Measurements from ENCODE around the gene SLC2A13.
"Not testable (repeated sequence)": the region's sequence is repeated elsewhere in the genome, so short reads cannot be mapped to it uniquely, and the experiment has no call there.

SLC2A13 gene

DNA sequence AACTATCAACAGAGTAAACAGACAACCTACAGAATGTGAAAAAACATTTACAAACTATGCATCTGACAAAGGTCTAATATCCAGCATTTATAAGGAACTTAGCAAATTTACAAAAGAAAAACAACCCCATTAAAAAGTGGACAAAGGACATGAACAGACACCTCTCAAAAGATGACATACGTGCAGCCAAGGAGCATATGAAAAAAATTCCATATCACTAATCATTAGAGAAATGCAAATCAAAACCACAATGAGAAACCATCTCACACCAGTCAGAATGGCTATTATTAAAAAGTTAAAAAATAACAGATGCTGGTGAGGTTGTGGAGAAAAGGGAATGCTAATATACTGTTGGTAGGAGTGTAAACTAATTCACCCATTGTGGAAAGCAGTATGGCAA lies 257.7 kb downstream of the SLC2A13 start:
- not testable (repeated sequence) for DNase-seq

DNA sequence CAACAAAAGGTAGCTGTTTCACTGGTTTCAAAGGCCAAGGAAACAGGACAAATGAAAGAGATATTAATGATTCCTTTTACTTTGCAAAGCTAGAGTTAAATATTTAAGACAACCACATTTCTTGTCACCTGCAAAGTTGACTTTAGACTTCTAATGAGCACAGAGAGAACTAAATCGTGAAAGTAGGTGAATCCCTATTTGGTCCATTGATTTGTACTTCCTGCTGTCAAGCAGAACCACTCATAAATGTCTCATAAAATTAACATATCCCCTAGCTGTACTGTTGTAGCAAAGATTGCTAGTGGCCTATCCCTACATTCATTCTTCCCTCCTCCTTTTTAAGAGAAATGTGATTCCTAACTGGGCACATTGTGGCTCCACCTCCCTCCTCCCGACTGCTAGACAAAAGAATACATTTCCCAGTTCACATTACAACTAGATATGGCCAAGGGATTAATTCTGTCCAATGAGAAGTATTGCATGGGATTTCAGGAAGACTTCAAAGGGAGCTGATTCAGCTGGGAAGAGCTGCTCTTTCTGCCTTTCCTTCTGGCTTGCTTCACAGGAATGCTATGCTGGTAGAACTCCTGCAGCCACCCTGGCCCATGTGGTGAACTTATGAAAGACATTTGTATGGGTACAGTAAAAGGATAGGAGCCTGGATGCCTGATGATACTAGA lies 258.8 kb downstream of the SLC2A13 start:
- no peak for DNase-seq

- DNase-seq, result no peak
Measured at GRCh38 chr12:39846304-39846703, 259.6 kb downstream of the SLC2A13 start.

DNA sequence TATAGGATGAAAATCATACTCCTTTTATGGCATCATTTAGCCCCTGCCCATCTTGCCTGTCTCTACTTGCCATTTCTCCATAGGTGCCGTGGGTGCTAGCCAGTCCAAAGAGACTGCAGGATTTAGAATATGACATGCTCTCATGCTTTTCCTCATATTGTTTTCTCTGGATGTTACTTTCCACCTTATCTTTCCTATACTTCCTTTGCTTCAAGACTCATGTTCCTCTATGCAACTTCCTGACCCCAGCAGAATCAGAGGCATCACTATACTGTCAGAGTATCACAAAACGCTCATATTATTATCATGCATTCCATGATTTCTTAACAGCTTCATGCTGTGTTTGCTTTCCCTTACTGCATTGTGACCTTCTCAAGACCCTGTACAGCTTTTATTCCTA lies 265.5 kb downstream of the SLC2A13 start:
- no peak for DNase-seq

DNA sequence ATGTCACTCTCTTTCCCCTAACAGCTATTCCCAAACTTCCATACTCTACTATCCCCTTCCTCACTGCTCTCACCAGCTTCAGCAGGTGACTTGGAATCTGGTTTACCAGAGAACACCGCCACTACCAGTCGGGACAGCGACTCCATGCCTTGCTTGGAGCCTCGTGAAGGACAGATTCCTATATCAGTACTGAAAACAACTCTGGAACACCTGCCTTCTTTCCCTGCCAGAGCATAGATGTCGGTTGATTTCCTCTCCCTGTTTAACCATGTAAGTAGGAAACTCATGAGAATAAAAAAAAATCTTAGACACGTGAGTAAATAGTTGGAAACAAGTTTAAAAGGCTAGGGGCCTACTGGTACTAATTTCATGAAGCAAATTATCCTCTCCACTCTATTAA lies 266.8 kb downstream of the SLC2A13 start:
- no peak for DNase-seq

DNA sequence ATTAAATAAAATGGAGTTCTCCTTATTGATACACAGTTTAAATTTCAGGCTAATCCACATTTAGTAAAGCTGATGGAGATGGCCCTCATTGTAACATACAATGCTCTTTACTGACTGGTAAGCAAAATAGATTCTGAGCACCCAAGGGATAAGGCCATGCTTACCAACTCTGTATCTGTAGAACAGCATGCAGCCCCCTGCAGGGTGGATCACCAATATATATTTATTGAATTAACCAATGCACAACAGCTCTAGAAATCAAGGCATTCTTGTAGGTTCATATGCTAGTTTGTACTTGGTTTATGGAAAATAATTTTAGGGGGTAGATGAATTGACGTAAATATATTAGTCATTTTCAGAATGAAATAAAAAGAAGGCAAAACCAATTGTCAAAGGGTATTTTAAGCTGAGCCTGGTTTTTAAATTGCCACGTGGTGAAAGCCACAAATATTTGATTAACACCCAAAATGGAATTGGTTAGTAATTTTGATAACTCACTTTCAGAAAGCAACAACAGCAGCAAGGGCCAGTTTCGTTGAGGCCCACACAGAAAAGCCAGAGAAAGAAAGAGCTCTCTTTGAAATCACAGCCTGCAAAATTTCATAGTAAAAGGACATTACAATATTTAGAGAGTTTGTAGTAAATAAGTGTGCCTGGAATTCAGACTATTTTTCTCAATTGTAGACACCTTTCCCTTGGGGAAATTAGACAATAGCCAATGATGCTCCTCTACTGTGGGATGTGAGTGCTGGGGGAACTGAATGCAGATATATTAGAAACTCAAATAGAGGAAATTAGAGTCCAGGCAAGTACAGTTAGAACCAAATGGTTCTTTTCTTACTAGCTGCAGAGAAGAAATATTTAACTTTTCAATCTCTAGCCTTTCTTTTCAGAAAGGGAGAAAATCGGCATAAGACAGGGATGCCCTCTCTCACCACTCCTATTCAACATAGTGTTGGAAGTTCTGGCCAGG lies 270.1 kb downstream of the SLC2A13 start:
- no peak for DNase-seq

DNA sequence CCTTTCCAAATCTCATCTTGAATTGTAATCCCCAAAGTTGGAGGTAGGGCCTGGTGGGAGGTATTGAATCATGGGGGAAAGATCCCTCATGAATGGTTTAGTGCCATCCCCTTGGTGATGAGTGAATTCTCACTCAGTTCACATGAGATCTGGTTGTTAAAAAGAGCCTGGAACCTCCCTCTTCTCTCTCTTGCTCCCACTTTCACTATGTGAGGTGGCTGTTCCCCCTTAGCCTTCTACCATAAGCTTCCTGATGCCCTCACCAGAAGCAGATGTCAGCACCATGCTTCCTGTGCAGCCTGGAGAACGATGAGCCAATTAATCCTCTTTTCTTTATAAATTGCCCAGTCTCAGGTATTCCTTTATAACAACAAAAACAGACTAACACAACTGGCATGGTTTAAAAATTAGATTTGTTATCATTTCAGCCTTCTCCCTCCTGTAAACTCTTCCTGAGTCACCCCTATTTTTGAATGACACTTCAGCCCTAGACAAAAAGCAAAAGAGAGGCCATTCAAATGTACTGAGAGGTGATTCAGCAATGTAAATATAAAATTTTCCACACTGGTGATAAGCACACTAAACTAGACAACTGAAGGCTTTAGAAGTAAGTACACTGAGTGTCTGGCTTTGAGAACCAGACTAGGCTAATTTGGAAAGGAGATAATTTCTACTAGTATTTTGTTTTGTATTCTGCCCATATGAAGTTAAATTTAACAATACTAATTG lies 274.1 kb downstream of the SLC2A13 start:
- no peak for DNase-seq

- no peak for DNase-seq
Measured at GRCh38 chr12:39830852-39831520, 274.9 kb downstream of the SLC2A13 start.

DNA sequence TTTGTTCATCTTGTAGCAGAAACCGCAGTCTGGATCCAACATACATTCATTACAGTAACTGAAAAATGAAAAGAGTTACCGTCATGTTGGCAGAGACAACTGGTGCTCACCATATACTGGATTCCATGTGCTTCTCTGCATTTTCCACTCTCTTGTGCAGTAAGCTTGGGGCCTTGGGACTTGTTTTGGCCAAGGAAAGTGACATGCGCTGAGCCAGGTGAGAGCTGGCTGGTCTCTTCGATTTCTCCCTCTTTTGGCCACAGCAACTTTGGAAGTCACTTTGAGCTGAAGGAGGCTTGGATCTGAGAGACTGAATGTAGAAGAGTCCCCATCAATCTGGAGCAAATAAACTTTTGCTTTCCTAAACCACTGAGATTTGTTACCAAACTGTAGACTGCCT lies 275.7 kb downstream of the SLC2A13 start:
- no peak for DNase-seq

DNA sequence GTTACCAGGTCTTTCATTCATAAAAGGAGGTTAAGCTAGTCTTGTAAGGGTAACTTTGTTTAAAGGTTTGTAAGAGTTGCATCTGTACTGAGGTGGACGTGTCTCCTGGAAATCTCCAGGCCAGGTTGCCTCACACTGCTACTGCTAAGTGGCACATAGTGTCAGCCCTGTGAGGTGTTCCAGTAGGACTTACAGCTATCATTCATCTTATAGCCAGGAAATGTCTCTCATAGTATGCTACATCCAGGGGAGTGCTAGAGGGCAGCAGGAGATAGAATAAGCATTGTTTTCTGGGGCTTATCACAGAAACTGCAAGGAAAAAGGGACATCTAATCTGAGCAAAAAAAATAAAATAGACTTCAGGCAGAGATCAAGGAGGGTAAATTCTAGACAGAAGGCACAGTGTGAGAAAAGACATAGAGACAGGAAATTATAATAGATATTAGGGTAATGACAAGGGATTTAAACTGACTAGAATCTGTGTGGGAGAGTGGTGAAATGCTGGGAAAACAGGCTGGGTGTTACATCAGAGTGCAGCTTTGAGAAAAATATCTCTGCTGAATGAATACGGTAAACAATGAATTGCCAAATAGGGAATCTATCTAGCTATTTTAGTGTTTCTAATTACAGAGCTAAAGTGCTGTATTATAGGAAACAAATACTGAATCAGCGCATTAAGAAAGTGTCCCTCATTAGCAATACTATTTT lies 281.2 kb downstream of the SLC2A13 start:
- DNase-seq, result no peak

GRCh38 chr12:39816671-39817185 lies 289.2 kb downstream of the SLC2A13 start:
- no peak for DNase-seq

DNA sequence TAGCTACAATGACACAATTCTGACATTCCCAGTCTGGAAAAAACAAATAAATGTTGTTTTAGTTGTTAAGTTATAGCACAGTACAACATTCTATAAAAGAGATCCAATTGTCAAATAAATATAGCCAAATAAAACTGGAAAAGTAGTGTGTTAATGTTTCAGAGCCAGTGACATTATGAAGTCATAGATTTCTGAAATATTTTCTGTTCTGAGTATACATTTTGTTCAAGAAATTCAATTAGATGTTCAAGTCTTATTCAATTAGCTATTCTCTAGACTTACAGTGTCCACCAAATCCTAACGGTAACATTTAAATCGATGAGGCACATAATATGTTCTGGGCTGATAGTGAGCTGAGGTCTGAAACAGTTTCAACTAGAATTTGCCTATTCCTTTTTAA lies 290.1 kb downstream of the SLC2A13 start:
- DNase-seq, result no peak

- DNase-seq, result no peak
Measured at GRCh38 chr12:39814626-39815025, 291.3 kb downstream of the SLC2A13 start.

DNA sequence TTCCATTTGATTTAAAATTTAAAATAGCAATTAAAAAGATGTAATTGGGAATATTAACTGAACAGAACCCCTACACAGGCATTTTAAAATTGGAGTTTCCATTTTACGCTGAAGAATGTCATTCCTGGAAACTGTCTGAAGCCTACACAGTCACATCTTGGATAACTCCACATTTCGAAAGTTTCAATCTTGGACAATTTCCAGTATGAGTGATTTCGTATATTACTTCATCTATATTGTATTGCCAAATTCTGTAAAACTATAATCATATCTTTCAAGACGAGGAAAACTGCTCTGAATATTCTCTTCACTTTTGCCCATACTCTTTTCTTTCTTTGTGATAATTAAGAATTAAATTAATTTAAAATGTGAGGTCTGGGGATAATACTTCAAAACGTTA lies 292.1 kb downstream of the SLC2A13 start:
- DNase-seq, result no peak

- not testable (repeated sequence) for DNase-seq
Measured at GRCh38 chr12:39812456-39812855, 293.4 kb downstream of the SLC2A13 start.

- DNase-seq, result no peak
Measured at GRCh38 chr12:39807043-39807442, 298.8 kb downstream of the SLC2A13 start.

- DNase-seq, result no peak
Measured at GRCh38 chr12:39805651-39806050, 300.2 kb downstream of the SLC2A13 start.

DNA sequence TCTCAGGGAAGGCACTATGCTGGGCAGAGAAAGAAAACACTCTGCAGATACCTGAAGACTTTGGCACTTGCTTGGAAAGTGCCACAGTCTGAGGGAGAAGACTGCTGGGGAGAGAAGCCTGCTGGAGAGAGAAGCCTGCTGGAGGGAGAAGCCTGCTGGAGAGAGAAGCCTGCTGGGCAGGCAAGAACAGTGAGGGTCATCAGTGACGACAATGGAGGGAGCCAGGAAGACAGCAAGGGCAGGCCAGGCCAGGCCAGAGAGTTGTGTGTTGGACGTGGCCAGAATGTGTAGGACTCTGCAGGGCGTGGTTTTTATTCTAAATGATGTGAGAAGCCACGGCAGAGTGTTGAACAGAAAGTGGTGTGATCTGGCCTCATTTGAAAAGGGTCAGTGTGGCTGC lies 301.0 kb downstream of the SLC2A13 start:
- DNase-seq, result no peak

DNA sequence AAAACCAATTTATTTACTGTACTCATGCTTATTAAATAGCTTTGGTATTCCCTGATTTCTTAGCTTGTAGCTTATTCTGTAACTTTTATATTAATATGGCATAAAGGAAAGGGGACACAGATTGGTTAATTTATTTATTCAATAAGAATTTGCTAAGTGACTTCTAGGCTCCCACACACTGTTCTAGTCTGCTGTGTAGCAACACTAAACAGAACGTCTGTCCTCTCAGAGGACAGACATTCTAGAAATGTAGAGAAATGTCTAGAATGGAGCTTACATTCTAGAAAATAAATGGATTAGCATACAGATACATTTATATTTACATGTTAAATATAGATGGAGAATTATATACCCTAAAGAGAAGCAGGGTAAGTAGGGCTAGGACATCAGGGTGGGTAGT lies 301.4 kb downstream of the SLC2A13 start:
- no peak for DNase-seq

GRCh38 chr12:39803151-39803550 lies 302.7 kb downstream of the SLC2A13 start:
- DNase-seq, result no peak

DNA sequence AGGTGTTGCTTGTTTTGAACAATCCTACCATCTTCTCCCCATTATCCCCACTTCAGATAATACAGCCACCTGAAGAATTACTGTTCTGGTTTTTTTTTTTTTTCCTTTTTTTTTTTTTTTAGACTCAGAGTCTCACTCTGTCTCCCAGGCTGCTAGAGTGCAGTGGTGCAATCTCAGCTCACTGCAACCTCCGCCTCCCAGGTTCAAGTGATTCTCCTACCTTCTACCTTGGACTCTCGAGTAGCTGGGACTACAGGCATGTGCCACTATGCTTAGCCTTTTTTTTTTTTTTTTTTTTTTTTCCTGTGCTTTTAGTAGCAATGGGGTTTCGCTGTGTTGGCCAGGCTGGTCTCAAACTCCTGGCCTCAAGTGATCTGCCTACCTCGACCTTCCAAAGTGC lies 306.9 kb downstream of the SLC2A13 start:
- no peak for DNase-seq

DNA sequence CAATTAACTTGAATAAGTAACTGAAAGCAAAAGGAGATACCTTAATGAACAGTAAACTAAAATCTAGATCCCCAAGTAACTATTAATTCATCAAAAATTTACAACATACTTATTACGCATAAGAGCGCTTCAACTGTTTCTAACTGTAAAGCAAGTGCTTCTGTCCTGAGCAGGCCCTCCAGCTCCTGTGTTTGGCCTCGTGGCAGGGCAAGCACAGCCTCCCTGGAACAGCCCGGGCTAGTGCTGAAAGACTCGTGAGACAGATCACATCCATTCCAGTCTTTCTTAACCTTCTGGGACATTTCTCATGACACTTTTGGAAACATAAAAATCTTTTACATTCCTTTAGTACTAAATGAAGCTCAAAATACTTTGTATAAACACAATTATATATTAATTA lies 307.5 kb downstream of the SLC2A13 start:
- DNase-seq, result no peak

All from NCI-H1105 (cell line).